Astrocyte (in vitro differentiated cells and primary cell): ENCODE measurements around the gene SPON1. TPM values are rescaled to one million over a fixed set of nuclear protein-coding genes. Genes with fewer than 3 reads are reported as not detected.

Experiments used
- DNase-seq: peaks from one replicate; pipeline ENCODE4 v3.0.0-alpha.2; 2010; ENCODE audit warnings: low read depth
- FAIRE-seq: peaks from 2 replicates; lab custom pipeline; 2011; peaks lifted over from hg19 to GRCh38; lab: Jason Lieb, UNC
- H2AFZ ChIP-seq: 2 replicates; pipeline ENCODE4 v1.6.0; 2012; ENCODE audit warnings: low read depth, low read length, inconsistent platforms
- H3K27ac ChIP-seq: 2 replicates; pipeline ENCODE4 v1.5.1; 2011; ENCODE audit warnings: low read depth, low read length, inconsistent platforms
- H3K27me3 ChIP-seq: 2 replicates; pipeline ENCODE4 v1.6.0; 2011; ENCODE audit warnings: low read length, inconsistent platforms; ENCODE audit not compliant: insufficient read depth
- H3K36me3 ChIP-seq: 2 replicates; pipeline ENCODE4 v1.5.1; 2011; ENCODE audit warnings: low read length, inconsistent platforms; ENCODE audit not compliant: insufficient read depth
- H3K4me1 ChIP-seq: 2 replicates; pipeline ENCODE4 v1.5.1; 2011; ENCODE audit warnings: low read length, inconsistent platforms; ENCODE audit not compliant: insufficient read depth
- H3K4me2 ChIP-seq: 2 replicates; pipeline ENCODE4 v1.6.0; 2012; ENCODE audit warnings: low read length, inconsistent platforms
- H3K4me3 ChIP-seq: 2 replicates; pipeline ENCODE4 v1.5.1; 2011; ENCODE audit warnings: low read depth, mild to moderate bottlenecking, low read length, inconsistent platforms; ENCODE audit not compliant: insufficient read depth
- H3K79me2 ChIP-seq: 2 replicates; pipeline ENCODE4 v1.6.0; 2012; ENCODE audit warnings: mild to moderate bottlenecking, low read length, inconsistent platforms; ENCODE audit not compliant: insufficient read depth
- H3K9ac ChIP-seq: 2 replicates; pipeline ENCODE4 v1.6.0; 2012; ENCODE audit warnings: mild to moderate bottlenecking, low read length, inconsistent platforms
- H3K9me3 ChIP-seq: 2 replicates; pipeline ENCODE4 v1.5.1; 2012; ENCODE audit warnings: low read depth, mild to moderate bottlenecking, low read length, inconsistent platforms; ENCODE audit not compliant: insufficient read depth
- H4K20me1 ChIP-seq: 2 replicates; pipeline ENCODE4 v1.6.0; 2012; ENCODE audit warnings: low read length, inconsistent platforms; ENCODE audit not compliant: insufficient read depth
- H3K27ac Mint-ChIP-seq: one replicate; pipeline ENCODE4 v1.8.0; 2021; ENCODE audit warnings: mild to moderate bottlenecking, mixed read lengths; ENCODE audit not compliant: unreplicated experiment
- H3K27me3 Mint-ChIP-seq: one replicate; pipeline ENCODE4 v1.8.0; 2021; ENCODE audit warnings: low read depth, mixed read lengths; ENCODE audit not compliant: unreplicated experiment
- H3K36me3 Mint-ChIP-seq: one replicate; pipeline ENCODE4 v1.8.0; 2021; ENCODE audit warnings: low read depth, mixed read lengths; ENCODE audit not compliant: unreplicated experiment
- H3K4me1 Mint-ChIP-seq: one replicate; pipeline ENCODE4 v1.8.0; 2021; ENCODE audit warnings: low read depth, mixed read lengths; ENCODE audit not compliant: unreplicated experiment
- H3K4me3 Mint-ChIP-seq: one replicate; pipeline ENCODE4 v1.8.0; 2021; ENCODE audit warnings: mild to moderate bottlenecking, moderate library complexity, mixed read lengths; ENCODE audit not compliant: unreplicated experiment
- H3K9me3 Mint-ChIP-seq: one replicate; pipeline ENCODE4 v1.8.0; 2021; ENCODE audit warnings: mild to moderate bottlenecking, mixed read lengths; ENCODE audit not compliant: unreplicated experiment
- EZH2 ChIP-seq: IDR thresholded peaks from 2 replicates; pipeline ENCODE4 v1.6.1; 2012; ENCODE audit warnings: mild to moderate bottlenecking, low read length, inconsistent platforms; ENCODE audit not compliant: insufficient read depth
- total RNA-seq: library from RNA; stranded (reverse); gene quantifications from 2 replicates; pipeline ENCODE4 v1.2.1, GENCODE V29; 2021
- TF ChIP-seq, protein P1 (sequence below): IDR thresholded peaks from 2 replicates; pipeline ENCODE4 v1.5.1; 2011; ENCODE audit warnings: low read depth, mild to moderate bottlenecking, inconsistent platforms, low read length, moderate library complexity; ENCODE audit not compliant: insufficient read depth

The SPON1 gene
- total RNA-seq, 1 donor from 2014 or later: 2.0 TPM

DNA sequence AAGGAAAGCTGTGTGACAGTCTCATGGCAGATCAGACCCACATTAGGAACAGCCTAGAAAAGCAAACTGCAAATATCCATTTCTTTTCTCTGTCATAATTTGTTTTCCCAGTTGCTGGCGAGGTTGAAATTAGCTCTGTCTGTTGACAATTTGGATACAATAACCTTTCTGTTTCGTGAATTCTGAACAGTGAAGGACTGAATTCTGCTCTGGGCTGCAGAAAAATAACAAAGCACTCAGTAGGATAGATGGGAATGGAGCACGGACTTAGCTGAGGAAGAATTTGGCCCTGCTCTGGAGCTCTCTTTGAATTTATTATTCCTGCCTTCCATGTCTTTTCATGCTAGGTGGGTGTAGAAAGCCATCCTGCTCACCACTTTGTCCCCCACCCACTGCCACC, 256.2 kb downstream of the SPON1 start:
- H4K20me1 ChIP-seq: no peaks in the 10 kb centered on the region
- Mint-ChIP-seq H3K4me3 (no peak overlapping the region), H3K27me3 (peaks cover 16% of the 10 kb centered on the region), H3K9me3 (no peaks in the 10 kb centered on the region), H3K36me3 (no peaks in the 10 kb centered on the region), H3K4me1 (peaks cover 3% of the 10 kb centered on the region), H3K27ac (no peak overlapping the region)
- H2AFZ ChIP-seq: no peak overlapping the region
- no peak overlapping the region for H3K27ac ChIP-seq
- no peak for TF ChIP-seq EZH2
- TF ChIP-seq, protein P1, sequence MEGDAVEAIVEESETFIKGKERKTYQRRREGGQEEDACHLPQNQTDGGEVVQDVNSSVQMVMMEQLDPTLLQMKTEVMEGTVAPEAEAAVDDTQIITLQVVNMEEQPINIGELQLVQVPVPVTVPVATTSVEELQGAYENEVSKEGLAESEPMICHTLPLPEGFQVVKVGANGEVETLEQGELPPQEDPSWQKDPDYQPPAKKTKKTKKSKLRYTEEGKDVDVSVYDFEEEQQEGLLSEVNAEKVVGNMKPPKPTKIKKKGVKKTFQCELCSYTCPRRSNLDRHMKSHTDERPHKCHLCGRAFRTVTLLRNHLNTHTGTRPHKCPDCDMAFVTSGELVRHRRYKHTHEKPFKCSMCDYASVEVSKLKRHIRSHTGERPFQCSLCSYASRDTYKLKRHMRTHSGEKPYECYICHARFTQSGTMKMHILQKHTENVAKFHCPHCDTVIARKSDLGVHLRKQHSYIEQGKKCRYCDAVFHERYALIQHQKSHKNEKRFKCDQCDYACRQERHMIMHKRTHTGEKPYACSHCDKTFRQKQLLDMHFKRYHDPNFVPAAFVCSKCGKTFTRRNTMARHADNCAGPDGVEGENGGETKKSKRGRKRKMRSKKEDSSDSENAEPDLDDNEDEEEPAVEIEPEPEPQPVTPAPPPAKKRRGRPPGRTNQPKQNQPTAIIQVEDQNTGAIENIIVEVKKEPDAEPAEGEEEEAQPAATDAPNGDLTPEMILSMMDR: no peak
- no peak overlapping the region for H3K4me3 ChIP-seq
- H3K79me2 ChIP-seq: no peaks in the 10 kb centered on the region
- no peaks in the 10 kb centered on the region for H3K36me3 ChIP-seq
- H3K4me1 ChIP-seq: no peaks in the 10 kb centered on the region
- FAIRE-seq (no peak), DNase-seq (no peak)
- peaks cover 3% of the 10 kb centered on the region for H3K27me3 ChIP-seq
- H3K9me3 ChIP-seq: no peaks in the 10 kb centered on the region
- H3K9ac ChIP-seq: no peak overlapping the region
- H3K4me2 ChIP-seq: no peak overlapping the region

DNA sequence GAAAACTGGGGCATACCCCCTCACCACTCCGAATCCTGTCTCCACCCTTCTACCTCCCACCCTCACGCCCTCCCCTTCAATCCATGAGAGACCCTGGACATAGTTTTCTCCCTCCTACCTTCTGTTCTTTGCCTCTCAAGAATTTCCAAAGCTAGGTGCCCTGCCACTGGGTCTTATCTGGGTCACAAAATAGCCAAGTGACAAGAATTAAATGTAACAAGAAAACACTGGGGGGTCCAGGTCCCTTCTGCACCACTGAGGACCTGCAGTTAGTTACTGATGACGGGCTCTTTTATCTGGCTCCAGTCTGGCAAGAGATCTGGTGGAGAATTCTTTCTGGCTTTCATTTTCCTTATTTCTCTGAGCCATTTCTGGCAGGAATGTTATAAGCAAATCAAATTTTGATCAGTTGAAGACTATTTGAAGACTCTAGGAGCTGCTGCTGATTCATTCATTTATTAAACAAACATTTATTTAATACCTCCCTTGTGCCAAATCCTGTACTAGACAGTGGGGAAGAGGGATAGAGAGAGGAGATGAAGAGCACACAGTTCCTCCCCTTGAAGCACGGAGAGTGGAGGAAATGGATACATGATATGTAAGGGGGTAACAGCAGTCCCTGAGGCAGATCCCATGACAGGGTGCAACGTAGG, 261.2 kb downstream of the SPON1 start:
- Histone ChIP-seq H3K79me2 (no peaks in the 10 kb centered on the region), H3K9me3 (no peaks in the 10 kb centered on the region), H3K27me3 (no peaks in the 10 kb centered on the region), H3K4me2 (no peak overlapping the region), H3K9ac (no peak overlapping the region), H3K36me3 (no peaks in the 10 kb centered on the region), H3K4me3 (no peak overlapping the region), H4K20me1 (no peaks in the 10 kb centered on the region), H3K27ac (no peak overlapping the region), H3K4me1 (no peaks in the 10 kb centered on the region), H2AFZ (no peak overlapping the region)
- TF ChIP-seq, protein P1: no peak
- TF ChIP-seq EZH2: no peak
- Mint-ChIP-seq H3K27ac (no peak overlapping the region), H3K4me3 (no peak overlapping the region), H3K27me3 (peaks cover 8% of the 10 kb centered on the region), H3K9me3 (no peaks in the 10 kb centered on the region), H3K36me3 (no peaks in the 10 kb centered on the region), H3K4me1 (no peaks in the 10 kb centered on the region)
- FAIRE-seq (no peak), DNase-seq (no peak)

DNA sequence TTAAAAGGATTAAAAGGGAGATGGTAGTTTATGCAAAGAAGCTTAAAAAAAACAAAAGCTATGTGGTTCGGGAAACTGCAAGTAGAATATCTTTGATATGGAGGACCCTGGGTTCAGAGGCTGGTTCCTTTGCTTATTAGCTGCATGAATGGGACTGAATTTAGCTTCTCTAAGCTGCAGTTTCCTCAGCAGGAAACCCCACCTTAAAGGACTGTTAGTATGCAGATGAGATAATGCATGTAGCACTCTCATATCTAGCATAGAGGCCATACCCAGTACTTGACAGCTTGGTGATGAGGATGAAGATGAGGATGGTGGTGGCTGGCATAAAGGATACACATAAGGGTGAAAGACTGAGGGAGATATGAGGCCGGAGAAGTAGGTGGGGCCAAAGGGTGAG, 261.9 kb downstream of the SPON1 start:
- Mint-ChIP-seq H3K9me3 (no peaks in the 10 kb centered on the region), H3K4me1 (no peaks in the 10 kb centered on the region), H3K4me3 (no peak overlapping the region), H3K27me3 (peaks cover 12% of the 10 kb centered on the region), H3K36me3 (no peaks in the 10 kb centered on the region), H3K27ac (no peak overlapping the region)
- Histone ChIP-seq H3K27me3 (peaks cover 3% of the 10 kb centered on the region), H2AFZ (no peak overlapping the region), H3K36me3 (no peaks in the 10 kb centered on the region), H3K9ac (no peak overlapping the region), H3K27ac (no peak overlapping the region), H3K4me3 (no peak overlapping the region), H3K79me2 (no peaks in the 10 kb centered on the region), H3K4me1 (no peaks in the 10 kb centered on the region), H4K20me1 (no peaks in the 10 kb centered on the region), H3K9me3 (no peaks in the 10 kb centered on the region), H3K4me2 (no peak overlapping the region)
- TF ChIP-seq EZH2: no peak
- TF ChIP-seq, protein P1: no peak
- DNase-seq: no peak
- no peak for FAIRE-seq
